ENCODE data around the gene IFNAR1. TPM values are rescaled to one million over a fixed set of nuclear protein-coding genes. Genes with fewer than 3 reads are reported as not detected.

IFNAR1 gene
- total RNA-seq, 1 donor from 2014 or later: 24.4 TPM

- intact Hi-C loops (cut with micrococcal nuclease): no loop called here
- peaks cover 41% of the 10 kb centered on the region for H3K4me1 ChIP-seq
- peak; percentile 60 for DNase-seq
- peak overlapping the region; percentile 58 for H3K4me3 ChIP-seq
- TF ChIP-seq, protein P1, sequence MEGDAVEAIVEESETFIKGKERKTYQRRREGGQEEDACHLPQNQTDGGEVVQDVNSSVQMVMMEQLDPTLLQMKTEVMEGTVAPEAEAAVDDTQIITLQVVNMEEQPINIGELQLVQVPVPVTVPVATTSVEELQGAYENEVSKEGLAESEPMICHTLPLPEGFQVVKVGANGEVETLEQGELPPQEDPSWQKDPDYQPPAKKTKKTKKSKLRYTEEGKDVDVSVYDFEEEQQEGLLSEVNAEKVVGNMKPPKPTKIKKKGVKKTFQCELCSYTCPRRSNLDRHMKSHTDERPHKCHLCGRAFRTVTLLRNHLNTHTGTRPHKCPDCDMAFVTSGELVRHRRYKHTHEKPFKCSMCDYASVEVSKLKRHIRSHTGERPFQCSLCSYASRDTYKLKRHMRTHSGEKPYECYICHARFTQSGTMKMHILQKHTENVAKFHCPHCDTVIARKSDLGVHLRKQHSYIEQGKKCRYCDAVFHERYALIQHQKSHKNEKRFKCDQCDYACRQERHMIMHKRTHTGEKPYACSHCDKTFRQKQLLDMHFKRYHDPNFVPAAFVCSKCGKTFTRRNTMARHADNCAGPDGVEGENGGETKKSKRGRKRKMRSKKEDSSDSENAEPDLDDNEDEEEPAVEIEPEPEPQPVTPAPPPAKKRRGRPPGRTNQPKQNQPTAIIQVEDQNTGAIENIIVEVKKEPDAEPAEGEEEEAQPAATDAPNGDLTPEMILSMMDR (IDR thresholded peaks at IDR 0.05; ENCODE audit: borderline replicate concordance): no peak
- no peaks in the 10 kb centered on the region for H3K9me3 ChIP-seq (replicated peaks)
- no peaks in the 10 kb centered on the region for H3K36me3 ChIP-seq
- H3K27ac ChIP-seq (replicated peaks): peak overlapping the region; percentile 81
- no peaks in the 10 kb centered on the region for H3K27me3 ChIP-seq (ENCODE audit: low read depth)
Observed at GRCh38 chr21:33383056-33383888, 58.5 kb downstream of the IFNAR1 start.

- Histone ChIP-seq H3K27ac (replicated peaks) (no peak overlapping the region), H3K9me3 (replicated peaks) (no peaks in the 10 kb centered on the region), H3K4me3 (no peak overlapping the region), H3K4me1 (peaks cover 34% of the 10 kb centered on the region), H3K27me3 (ENCODE audit: low read depth) (no peaks in the 10 kb centered on the region), H3K36me3 (no peaks in the 10 kb centered on the region)
- no peak for DNase-seq
- intact Hi-C loops (cut with micrococcal nuclease): no loop called here
- TF ChIP-seq, protein P1 (IDR thresholded peaks at IDR 0.05; ENCODE audit: borderline replicate concordance): no peak
Observed at GRCh38 chr21:33384841-33385331, 60.1 kb downstream of the IFNAR1 start.

- Histone ChIP-seq H3K27ac (replicated peaks) (no peak overlapping the region), H3K4me1 (peaks cover 20% of the 10 kb centered on the region), H3K4me3 (no peak overlapping the region), H3K9me3 (replicated peaks) (no peaks in the 10 kb centered on the region), H3K27me3 (ENCODE audit: low read depth) (no peaks in the 10 kb centered on the region), H3K36me3 (no peaks in the 10 kb centered on the region)
- no peak for DNase-seq
- intact Hi-C loops (cut with micrococcal nuclease): no loop called here
- TF ChIP-seq, protein P1 (IDR thresholded peaks at IDR 0.05; ENCODE audit: borderline replicate concordance): no peak
Observed at GRCh38 chr21:33386222-33386784, 61.5 kb downstream of the IFNAR1 start.

- intact Hi-C loops (cut with micrococcal nuclease): no loop called here
- DNase-seq: no peak
- TF ChIP-seq, protein P1 (IDR thresholded peaks at IDR 0.05; ENCODE audit: borderline replicate concordance): no peak
- Histone ChIP-seq H3K9me3 (replicated peaks) (no peaks in the 10 kb centered on the region), H3K27ac (replicated peaks) (no peak overlapping the region), H3K36me3 (no peaks in the 10 kb centered on the region), H3K27me3 (ENCODE audit: low read depth) (no peaks in the 10 kb centered on the region), H3K4me1 (peaks cover 17% of the 10 kb centered on the region), H3K4me3 (no peak overlapping the region)
Observed at GRCh38 chr21:33387294-33387693, 62.5 kb downstream of the IFNAR1 start.

DNA sequence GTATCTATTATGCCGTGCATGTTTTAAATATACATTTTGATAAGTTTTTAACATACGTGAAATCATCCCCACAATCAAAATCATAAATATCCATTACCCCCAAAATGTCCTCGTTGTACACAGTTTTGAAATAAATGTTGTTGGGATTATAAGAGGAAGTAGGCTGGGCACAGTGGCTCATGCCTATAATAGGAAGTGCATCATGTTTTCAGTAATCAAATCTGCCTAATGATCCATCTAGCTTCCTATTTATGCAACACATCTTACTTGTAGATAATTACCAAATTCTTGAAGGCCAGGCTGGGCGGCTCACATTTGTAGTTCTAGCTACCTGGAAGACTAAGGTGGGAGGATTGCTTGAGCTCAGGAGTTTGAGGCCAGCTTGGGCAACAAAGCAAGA lies 63.4 kb downstream of the IFNAR1 start:
- TF ChIP-seq, protein P1 (IDR thresholded peaks at IDR 0.05; ENCODE audit: borderline replicate concordance): no peak
- Histone ChIP-seq H3K36me3 (no peaks in the 10 kb centered on the region), H3K9me3 (replicated peaks) (no peaks in the 10 kb centered on the region), H3K4me3 (no peak overlapping the region), H3K27ac (replicated peaks) (no peak overlapping the region), H3K27me3 (ENCODE audit: low read depth) (no peaks in the 10 kb centered on the region), H3K4me1 (peaks cover 8% of the 10 kb centered on the region)
- DNase-seq: no peak
- intact Hi-C loops (cut with micrococcal nuclease): no loop called here
